Esophagus (tissue), 2 donors: ENCODE measurements around the gene MICOS13. TPM values are rescaled to one million over a fixed set of nuclear protein-coding genes. Genes with fewer than 3 reads are reported as not detected.
A peak's percentile ranks its signal among the peaks of the same experiment; 100 is the strongest.

Experiments
- H3K27ac ChIP-seq, 2 donors: one replicate each; pipeline ENCODE4 v1.5.1; 2013; ENCODE audit warnings: low read depth in 2 of 2, mild to moderate bottlenecking in 2 of 2, inconsistent platforms in 1 of 2, low read length in 1 of 2, moderate library complexity in 1 of 2
- H3K27me3 ChIP-seq, 2 donors: one replicate each; pipeline ENCODE4 v1.6.1; 2013; ENCODE audit warnings: low read length in 2 of 2, control low read depth in 1 of 2, mild to moderate bottlenecking in 1 of 2; ENCODE audit not compliant: insufficient read depth in 2 of 2, control insufficient read depth in 1 of 2
- H3K36me3 ChIP-seq, 2 donors: one replicate each; pipeline ENCODE4 v1.6.1; 2013; ENCODE audit warnings: low read length in 1 of 2; ENCODE audit not compliant: control insufficient read depth in 2 of 2, insufficient read depth in 2 of 2
- H3K4me1 ChIP-seq, 2 donors: one replicate each; pipeline ENCODE4 v1.6.1; 2013; ENCODE audit warnings: low read length in 1 of 2; ENCODE audit not compliant: control insufficient read depth in 2 of 2, insufficient read depth in 2 of 2
- H3K4me3 ChIP-seq, 2 donors: one replicate each; pipeline ENCODE4 v1.5.1; 2013; ENCODE audit warnings: low read length in 2 of 2, mild to moderate bottlenecking in 2 of 2, low read depth in 1 of 2, moderate library complexity in 1 of 2
- H3K9me3 ChIP-seq, 2 donors: one replicate each; pipeline ENCODE4 v1.6.1; 2013; ENCODE audit warnings: mild to moderate bottlenecking in 2 of 2, low read depth in 1 of 2, low read length in 1 of 2, moderate library complexity in 1 of 2; ENCODE audit not compliant: control insufficient read depth in 2 of 2, insufficient read depth in 1 of 2
- WGBS, 2 donors: extraction: QIAGEN DNeasy Blood & Tissue Kit; methylation state at CpG; one replicate each; pipeline ENCODE4 v1.1.7; 2013; 5-methylcytosine and 5-hydroxymethylcytosine counted together
- polyA plus RNA-seq, 2 donors: library from polyadenylated mRNA; stranded (reverse); fragments of 200-250 nt; gene quantifications; one replicate each; pipeline ENCODE4 v1.2.3, GENCODE V29; 2013
- donor health status: healthy with polysubstance abuse.
- donor health status: Bipolar disorder and iron deficiency.

The MICOS13 gene
- polyA plus RNA-seq, 2 donors, result 86.8 to 104 TPM

DNA sequence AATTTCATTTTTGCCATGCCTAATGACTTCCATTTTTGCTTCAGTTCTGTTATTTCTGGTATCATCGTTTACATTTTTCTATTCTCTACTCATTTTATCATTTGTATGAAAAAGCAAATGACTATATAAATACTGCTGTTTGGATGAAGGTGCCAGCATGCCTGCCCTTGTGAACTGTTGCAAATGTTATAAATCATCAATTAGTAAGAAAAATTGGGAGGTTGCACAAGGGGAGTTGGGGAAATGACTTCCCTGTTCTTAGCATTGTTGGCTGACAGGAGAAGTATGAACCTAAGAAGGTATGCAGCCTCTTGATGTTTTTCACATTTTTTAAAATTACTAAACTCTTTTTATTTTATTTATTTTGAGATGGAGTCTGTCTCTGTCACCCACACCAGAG is 42.3 kb downstream of the MICOS13 start:
- peaks cover 0 to 7% of the 10 kb centered on the region in 2 donors for H3K36me3 ChIP-seq
- H3K4me1 ChIP-seq, result peaks cover 0 to 3% of the 10 kb centered on the region in 2 donors
- H3K27me3 ChIP-seq, result no peaks in the 10 kb centered on the region
- no peaks in the 10 kb centered on the region for H3K9me3 ChIP-seq
- no peak overlapping the region for H3K4me3 ChIP-seq
- 34 to 43% methylated on average over 1 of the region's 1 CpG for WGBS, 2 donors
- H3K27ac ChIP-seq, result no peak overlapping the region

DNA sequence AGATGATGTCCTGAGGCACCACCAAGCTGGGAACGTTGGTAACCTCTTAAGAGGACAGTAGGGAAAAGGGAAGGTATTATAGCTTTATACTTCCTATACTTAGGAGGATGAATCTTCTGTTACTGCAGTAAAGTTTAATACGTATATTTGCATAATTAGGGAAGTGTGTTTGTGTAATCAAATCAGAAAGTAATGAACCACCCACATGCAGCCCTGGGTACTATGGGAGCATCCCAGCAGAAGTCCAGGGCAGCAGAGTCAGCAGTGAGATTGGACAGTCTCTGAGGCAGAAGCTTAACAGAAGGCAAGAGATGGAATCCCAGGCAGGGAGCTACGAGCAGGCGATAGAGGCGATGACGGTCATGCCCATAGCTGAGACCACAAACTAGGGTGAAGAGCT is 44.9 kb downstream of the MICOS13 start:
- Histone ChIP-seq H3K4me3 (no peak overlapping the region), H3K36me3 (no peaks in the 10 kb centered on the region), H3K4me1 (peaks cover 2 to 3% of the 10 kb centered on the region in 2 donors), H3K27me3 (no peaks in the 10 kb centered on the region), H3K9me3 (no peaks in the 10 kb centered on the region), H3K27ac (no peak overlapping the region)
- WGBS, 2 donors, result 83 to 90% methylated on average over 6 of the region's 6 CpGs

GRCh38 chr19:5632657-5633056 is 47.7 kb downstream of the MICOS13 start:
- 78 to 88% methylated on average over 5 of the region's 5 CpGs for WGBS, 2 donors
- peaks cover 2 to 3% of the 10 kb centered on the region in 2 donors for H3K4me1 ChIP-seq
- no peak overlapping the region for H3K4me3 ChIP-seq
- H3K36me3 ChIP-seq, result peaks cover under 1 to 7% of the 10 kb centered on the region in 2 donors
- no peaks in the 10 kb centered on the region for H3K27me3 ChIP-seq
- H3K9me3 ChIP-seq, result no peaks in the 10 kb centered on the region
- no peak overlapping the region for H3K27ac ChIP-seq

- H3K27ac ChIP-seq, result no peak overlapping the region
- H3K27me3 ChIP-seq, result no peaks in the 10 kb centered on the region
- H3K36me3 ChIP-seq, result peaks cover 5 to 11% of the 10 kb centered on the region in 2 donors
- H3K4me1 ChIP-seq, result peaks cover 3 to 4% of the 10 kb centered on the region in 2 donors
- H3K9me3 ChIP-seq, result no peaks in the 10 kb centered on the region
- WGBS, 2 donors, result 65 to 81% methylated on average over 4 of the region's 4 CpGs
- no peak overlapping the region for H3K4me3 ChIP-seq
These were observed 48.1 kb downstream of the MICOS13 start for GRCh38 chr19:5632241-5632612.

DNA sequence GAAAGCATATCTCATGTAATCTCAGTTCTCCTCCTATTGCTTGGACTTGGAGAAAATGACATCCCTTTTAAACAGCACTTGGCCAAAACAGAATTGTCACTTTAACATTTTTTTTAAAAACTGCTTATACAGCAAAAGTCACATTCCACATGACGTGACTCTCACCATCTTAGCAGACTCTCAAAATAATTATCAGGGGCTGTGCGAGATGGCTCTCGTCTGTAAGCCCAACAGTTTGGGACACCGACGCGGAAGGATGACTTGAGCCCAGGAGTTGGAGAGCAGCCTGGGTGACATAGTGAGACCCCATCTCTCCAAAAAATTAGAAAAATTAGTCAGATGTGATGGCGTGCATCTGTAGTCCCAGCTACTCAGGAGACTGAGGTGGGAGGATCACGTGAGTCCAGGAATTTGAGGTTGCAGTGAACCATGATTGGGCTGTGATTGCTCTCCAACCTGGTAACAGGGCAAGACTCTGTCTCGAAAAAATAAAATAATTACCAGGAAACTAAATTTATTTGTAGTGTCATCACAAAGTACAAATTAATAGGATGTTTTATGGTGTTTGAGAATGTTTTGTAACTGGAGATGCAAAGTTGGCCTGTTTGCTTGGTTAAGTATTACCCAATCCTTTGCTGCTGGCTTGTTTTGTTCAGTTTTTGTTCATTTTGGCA is 48.6 kb downstream of the MICOS13 start:
- Histone ChIP-seq H3K36me3 (peaks cover 6 to 16% of the 10 kb centered on the region in 2 donors), H3K9me3 (no peaks in the 10 kb centered on the region), H3K4me1 (peaks cover 3 to 4% of the 10 kb centered on the region in 2 donors), H3K27me3 (no peaks in the 10 kb centered on the region), H3K4me3 (no peak overlapping the region), H3K27ac (peak overlapping the region in 1 of 2 donors; percentile 55)
- 71 to 72% methylated on average over 9 of the region's 9 CpGs for WGBS, 2 donors

DNA sequence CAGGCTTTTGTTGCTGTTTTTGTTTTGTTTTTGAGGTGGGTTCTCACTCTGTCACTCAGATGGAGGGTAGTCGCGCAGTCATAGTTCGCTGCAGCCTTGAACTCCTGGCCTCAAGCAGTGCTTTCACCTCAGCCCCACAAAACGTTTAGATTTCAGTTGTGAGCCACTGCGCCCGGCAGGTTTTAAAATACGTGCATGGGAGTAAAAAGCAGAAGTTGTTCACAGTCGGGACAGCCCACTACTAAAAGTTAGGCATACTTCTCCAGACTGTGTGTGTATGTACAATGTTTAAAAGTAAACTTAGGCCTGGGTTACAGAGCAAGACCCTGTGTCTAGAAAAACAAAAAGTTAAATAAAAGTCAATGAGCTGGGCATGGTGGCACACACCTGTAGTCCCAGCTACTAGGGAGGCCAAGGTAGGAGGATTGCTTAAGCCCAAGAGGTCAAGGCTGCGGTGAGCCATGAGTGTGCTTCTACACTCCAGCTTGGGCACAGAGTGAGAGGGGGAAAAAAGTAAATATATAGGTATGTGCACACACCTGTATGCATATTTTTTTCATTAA is 51.3 kb downstream of the MICOS13 start:
- no peak overlapping the region for H3K27ac ChIP-seq
- H3K36me3 ChIP-seq, result peaks cover 9 to 20% of the 10 kb centered on the region in 2 donors
- no peaks in the 10 kb centered on the region for H3K9me3 ChIP-seq
- 82 to 83% methylated on average over 9 of the region's 9 CpGs for WGBS, 2 donors
- H3K27me3 ChIP-seq, result no peaks in the 10 kb centered on the region
- H3K4me1 ChIP-seq, result peaks cover 8 to 14% of the 10 kb centered on the region in 2 donors
- no peak overlapping the region for H3K4me3 ChIP-seq

GRCh38 chr19:5628461-5628860 is 51.9 kb downstream of the MICOS13 start:
- H3K4me3 ChIP-seq, result no peak overlapping the region
- peaks cover 9 to 20% of the 10 kb centered on the region in 2 donors for H3K36me3 ChIP-seq
- 68 to 71% methylated on average over 1 of the region's 1 CpG for WGBS, 2 donors
- H3K27me3 ChIP-seq, result no peaks in the 10 kb centered on the region
- no peak overlapping the region for H3K27ac ChIP-seq
- no peaks in the 10 kb centered on the region for H3K9me3 ChIP-seq
- peaks cover 8 to 14% of the 10 kb centered on the region in 2 donors for H3K4me1 ChIP-seq

Other genes starting within 250 kb of the MICOS13 start
- gene ZNRF4, start 225.1 kb downstream of the MICOS13 start, polyA plus RNA-seq, result not detected
- gene TINCR, start 112.6 kb downstream of the MICOS13 start, polyA plus RNA-seq, result 10 to 100 TPM; 43.1 to 59.7 TPM
- 10 to 100 TPM; 27.5 to 43.7 TPM for gene SAFB2, start 57.7 kb downstream of the MICOS13 start, polyA plus RNA-seq
- 10 to 100 TPM; 44.2 to 48.5 TPM for gene SAFB, start 57.4 kb downstream of the MICOS13 start, polyA plus RNA-seq
- gene HSD11B1L, start 511 bp upstream of the MICOS13 start, polyA plus RNA-seq, result 1 to 10 TPM; 3.8 to 4.1 TPM
- 1,000 to 10,000 TPM; 1,315 to 1,592 TPM for gene RPL36, start 9.8 kb upstream of the MICOS13 start, polyA plus RNA-seq
- 10 to 100 TPM; 19.3 to 36.1 TPM for gene LONP1, start 39.6 kb upstream of the MICOS13 start, polyA plus RNA-seq
- gene CATSPERD, start 40.1 kb upstream of the MICOS13 start, polyA plus RNA-seq, result not detected
- gene PRR22, start 104.2 kb upstream of the MICOS13 start, polyA plus RNA-seq, result 1 to 10 TPM; 3.3 to 8.0 TPM
- gene DUS3L, start 110.6 kb upstream of the MICOS13 start, polyA plus RNA-seq, result 10 to 100 TPM; 32.3 to 53.9 TPM
- 1 to 10 TPM; 2.2 to 2.8 TPM for gene NRTN, start 124.6 kb upstream of the MICOS13 start, polyA plus RNA-seq
- gene FUT6, start 159.2 kb upstream of the MICOS13 start, polyA plus RNA-seq, result 10 to 100 TPM; 77.6 to 96.5 TPM
- 100 to 1,000 TPM; 121 to 183 TPM for gene FUT3, start 170.9 kb upstream of the MICOS13 start, polyA plus RNA-seq
- not detected for gene FUT5, start 190.0 kb upstream of the MICOS13 start, polyA plus RNA-seq
- 100 to 1,000 TPM; 328 to 390 TPM for gene NDUFA11, start 223.3 kb upstream of the MICOS13 start, polyA plus RNA-seq
- gene VMAC, start 224.4 kb upstream of the MICOS13 start, polyA plus RNA-seq, result 1 to 10 TPM; 3.4 to 7.9 TPM
- gene CAPS, start 233.7 kb upstream of the MICOS13 start, polyA plus RNA-seq, result 10 to 100 TPM in 1 of 2 donors, 1 to 10 TPM in 1; 8.0 to 18.7 TPM